Inflammatory macrophage treated with lipopolysaccharide for 1 hour (primary cell): ENCODE measurements around the gene COL8A1.
"Not testable (repeated sequence)": the region's sequence is repeated elsewhere in the genome, so short reads cannot be mapped to it uniquely, and the experiment has no call there.

Source experiments
- DNase-seq, 2 donors: peaks; one replicate each; pipeline ENCODE4 v3.0.0-alpha.2; 2020 to 2022

COL8A1 gene

DNA sequence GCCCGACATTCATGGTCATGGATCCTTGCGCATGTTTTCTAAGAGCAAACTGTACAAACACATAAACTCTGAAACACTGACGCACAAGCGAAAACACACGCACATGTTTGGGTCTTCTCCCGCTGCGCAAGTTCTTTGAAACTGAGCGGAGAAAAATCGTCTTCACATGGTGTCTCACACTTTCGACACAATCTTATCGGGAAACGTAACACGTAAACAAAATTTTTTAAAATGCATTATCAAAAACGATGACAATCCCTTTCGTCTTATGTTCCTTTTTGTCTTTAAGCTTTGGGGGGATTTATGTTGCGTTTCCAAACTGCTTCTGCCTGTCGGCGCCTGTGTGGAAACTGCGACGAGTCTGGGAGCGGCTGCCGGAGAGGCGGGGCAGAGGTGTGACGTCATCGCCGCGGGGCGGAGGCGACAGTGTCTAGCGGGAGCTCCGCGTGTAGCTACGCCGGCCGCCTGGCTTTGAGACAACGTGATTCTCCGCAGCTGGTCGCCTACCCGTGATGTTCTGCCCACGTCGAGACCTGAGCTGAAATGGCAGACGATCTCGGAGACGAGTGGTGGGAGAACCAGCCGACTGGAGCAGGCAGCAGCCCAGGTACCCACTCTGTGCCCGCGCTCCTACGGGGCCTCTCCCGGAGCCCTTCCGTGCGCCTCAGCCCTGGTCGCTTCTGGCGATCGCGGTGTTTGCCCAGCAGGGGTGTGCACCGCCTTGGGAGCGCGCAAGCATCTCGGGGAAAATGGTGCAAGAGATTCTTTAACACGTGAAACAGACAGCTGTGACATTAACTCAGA, 179.2 kb downstream of the COL8A1 start, which contains the start of gene CMSS1:
Gene CMSS1, plus strand, starts transcription at position 426 of the 804 bp plus-strand sequence.
- DNase-seq, result peak; percentile 88 to 97

- DNase-seq, result no peak
Measured at GRCh38 chr3:99818818-99819217, 180.4 kb downstream of the COL8A1 start.

DNA sequence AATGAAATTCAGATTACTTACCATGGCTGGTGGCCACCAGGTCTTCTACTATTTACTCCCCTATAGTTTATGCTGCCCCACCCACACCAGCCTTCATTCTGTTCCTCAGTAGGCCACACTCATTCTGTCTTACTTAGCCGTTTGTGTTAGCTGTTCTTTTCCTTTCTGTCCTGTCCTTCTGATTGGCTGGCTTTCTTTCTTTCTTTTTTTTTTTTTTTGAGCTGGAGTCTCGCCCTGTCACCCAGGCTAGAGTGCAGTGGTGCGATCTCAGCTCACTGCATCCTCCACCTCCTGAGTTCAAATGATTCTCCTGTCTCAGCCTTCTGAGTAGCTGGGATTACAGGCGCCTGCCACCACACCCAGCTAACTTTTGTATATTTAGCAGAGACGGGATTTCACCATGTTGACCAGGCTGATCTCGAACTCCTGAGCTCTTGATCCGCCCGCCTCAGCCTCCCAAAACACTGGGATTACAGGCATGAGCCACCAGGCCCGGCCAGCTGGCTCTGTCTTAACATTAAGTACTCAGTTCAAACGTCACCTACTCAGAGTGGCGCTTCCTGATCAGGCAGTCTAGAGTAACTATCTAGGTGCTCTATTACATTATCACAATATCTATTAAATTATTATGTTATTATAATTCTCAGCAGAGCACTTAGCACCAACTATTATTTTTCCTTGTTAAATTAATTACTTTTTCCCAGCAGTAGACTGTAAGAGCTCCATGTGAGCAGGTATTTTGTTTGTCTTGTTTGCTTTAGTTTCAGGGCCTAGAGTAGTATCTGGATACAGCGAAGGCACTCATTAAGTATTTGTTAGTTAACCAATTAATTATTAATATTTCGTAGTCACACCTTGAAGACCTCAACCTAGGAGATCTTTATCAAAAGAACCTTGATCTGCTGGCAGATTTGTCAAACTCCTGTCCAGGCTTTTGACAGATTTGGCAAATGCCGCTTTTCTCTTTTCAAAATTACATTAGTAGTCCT, 185.6 kb downstream of the COL8A1 start:
- DNase-seq, result no peak

DNA sequence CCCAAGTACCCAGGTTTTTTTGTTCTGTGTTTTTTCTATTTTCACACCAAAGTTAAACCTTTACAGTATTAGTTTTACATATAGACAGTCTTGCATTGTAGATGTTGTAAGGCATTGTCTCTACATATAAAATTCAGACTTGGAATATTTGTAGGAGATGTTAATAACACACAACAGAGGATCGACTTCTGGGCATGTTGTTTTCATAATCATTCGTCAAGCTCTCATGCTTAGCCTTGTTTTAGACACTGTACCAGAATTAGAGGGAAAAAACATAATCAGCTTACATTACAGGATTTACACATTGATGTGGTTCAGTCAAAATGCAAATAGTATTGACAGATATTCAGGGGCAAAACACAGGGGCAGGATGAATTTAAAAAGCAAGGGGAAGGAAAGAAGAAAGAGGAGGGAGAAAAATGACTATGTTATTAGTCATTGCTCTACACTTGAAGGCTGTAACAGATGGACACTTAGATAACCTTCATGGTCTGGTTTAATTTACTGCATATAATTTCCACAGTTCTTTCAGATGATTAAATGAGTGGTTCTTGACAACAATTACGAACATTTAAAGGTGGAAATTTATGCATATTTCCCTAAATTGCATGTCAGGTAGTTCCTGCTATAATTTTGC, 186.7 kb downstream of the COL8A1 start:
- no peak for DNase-seq

GRCh38 chr3:99829844-99830243, 191.4 kb downstream of the COL8A1 start:
- no peak for DNase-seq

GRCh38 chr3:99833617-99834205, 195.3 kb downstream of the COL8A1 start:
- no peak for DNase-seq

GRCh38 chr3:99834211-99834957, 196.0 kb downstream of the COL8A1 start:
- DNase-seq, result no peak

DNA sequence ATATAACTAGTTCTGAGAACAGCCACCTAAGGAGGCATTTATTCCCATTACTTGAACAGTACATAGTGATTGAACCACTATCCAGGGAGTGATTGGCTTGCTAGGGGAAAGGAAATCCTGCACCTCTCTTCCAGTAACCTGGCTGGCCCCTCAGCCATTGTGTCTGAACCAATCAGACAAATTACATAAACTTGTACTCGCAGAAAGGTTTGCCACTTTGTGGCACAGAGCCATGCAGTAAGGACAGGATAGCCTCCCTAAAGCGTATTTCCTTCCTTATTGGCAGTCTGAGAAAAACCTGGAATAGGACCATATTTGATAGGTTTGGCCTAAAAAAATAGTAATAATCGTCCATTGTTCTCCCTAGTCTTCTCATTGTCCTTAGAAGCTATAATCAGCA, 198.3 kb downstream of the COL8A1 start:
- no peak for DNase-seq

DNA sequence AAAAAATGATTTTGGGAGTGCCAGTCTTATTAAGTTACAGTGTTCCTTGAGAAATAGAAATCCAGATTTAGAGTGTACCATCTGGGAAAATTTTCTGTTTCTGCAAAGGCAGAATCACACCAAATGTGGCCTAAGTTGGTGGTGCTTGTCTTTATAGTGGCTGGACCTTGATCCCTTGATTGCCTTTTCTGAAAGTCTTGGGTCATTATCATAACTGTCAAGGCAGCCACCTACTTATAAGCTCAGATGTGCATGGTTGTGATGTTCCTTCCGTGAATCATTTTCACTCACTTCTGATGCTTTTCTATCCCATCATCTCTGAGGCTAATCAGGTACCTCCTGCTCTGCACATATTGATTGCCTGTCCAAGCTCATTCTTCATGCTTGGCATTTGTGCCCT, 199.3 kb downstream of the COL8A1 start:
- no peak for DNase-seq

DNA sequence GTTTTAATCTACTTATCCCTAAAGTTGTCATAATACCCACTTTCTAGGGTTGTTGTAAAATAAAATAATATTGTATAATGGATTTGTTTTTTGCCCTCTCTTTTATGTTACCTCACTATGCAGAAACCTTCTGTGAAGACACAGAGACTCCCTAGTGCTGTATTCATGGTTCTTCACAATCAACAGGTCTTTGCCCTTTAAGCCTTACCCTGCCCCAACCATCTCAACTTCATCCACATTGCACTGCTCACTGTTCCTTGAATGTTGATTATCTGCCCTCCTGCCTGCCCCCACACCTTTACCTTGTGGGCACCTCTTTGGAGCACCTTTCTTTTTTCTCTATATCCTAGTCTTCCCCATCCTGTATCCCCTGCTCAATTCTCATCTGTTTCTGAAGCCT, 200.4 kb downstream of the COL8A1 start:
- no peak for DNase-seq

GRCh38 chr3:99839613-99840012, 201.2 kb downstream of the COL8A1 start:
- no peak for DNase-seq

DNA sequence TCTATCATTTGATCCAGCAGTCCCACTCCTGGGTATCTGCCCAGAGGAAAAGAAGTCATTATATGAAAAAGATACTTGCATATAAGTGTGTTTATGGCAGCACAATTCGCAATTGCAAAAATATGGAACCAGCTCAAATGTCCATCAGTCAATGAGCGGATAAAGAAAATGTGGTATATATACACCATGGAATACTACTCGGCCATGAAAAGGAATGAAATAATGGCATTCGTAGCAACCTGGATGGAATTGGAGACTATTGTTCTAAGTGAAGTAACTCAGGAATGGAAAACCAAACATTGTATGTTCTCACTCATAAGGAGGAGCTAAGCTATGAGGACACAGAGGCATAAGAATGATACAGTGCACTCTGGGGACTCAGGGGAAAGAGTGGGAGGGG, 203.6 kb downstream of the COL8A1 start:
- DNase-seq, result not testable (repeated sequence)

GRCh38 chr3:99842826-99843589, 204.6 kb downstream of the COL8A1 start:
- peak; percentile 25 to 48 for DNase-seq

- no peak for DNase-seq
Measured at GRCh38 chr3:99843590-99844258, 205.3 kb downstream of the COL8A1 start.

DNA sequence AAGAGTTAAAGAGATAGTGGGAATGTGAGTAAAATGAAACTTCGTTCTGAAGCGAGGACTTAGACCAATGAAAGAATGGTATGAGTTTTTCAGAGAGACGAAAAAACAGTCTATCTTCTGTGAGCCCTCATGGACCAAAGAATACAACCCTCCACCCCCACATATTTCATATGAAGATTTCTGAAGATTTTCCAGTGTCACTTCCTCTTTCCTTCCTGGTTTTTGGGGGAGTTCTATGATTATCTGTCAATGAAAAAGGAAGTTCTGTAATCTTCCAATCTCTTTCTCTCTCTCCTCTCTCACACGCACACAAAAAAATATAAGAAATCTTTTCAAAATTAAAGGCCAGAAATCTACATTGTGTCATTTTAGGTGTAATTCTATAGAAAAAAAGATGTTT, 206.9 kb downstream of the COL8A1 start:
- DNase-seq, result peak; percentile 68 to 80

DNA sequence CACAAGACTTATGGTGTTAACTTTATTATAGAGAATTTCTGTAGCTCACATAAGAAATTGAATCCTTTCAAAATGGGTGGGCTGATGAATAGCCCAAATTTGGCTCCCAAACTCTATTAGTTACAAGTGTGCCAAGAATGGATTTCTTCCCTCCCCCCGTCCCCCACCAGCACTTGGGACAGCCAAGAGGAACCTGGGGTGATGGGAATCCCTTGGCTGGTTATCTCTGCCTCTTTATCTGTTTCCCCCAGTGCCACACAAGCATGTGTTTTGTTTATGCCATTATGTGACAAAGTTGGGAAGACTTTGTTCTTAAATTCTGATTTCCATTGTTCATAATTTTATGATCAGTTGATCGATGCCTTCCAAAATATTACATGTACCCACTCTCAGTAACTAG, 207.6 kb downstream of the COL8A1 start:
- DNase-seq, result no peak

DNA sequence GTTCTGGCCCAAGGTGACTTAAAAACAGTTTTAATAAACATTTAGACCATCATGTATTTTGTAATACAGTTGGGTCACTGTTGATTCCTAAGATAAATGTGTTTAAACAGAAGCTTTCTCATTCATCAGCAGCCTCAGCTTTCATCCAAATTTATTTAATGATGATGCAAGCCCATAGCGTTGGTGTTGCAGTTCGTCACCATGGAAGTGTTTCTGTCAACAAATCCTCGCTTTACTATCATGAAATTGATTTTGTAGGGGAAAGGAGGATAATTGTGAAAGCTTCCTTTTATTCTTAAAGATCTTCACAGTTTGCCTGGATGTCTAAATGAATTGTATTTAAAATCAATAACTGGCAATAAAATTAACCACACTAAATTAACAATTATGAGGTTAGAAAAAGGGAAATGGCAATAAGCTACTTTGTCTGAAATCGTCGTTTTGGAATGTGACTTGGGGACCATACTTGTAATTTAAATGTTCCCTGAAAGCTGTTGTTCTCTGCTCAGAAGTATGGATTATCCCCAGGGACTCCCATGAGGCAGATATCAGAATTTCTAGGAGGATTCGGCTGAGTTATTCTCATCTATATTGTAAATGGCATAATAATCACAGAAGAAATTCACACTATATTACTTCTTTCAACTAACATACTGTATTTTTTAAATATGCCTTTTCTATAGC, 208.2 kb downstream of the COL8A1 start:
- peak; percentile 69 to 78 for DNase-seq

DNA sequence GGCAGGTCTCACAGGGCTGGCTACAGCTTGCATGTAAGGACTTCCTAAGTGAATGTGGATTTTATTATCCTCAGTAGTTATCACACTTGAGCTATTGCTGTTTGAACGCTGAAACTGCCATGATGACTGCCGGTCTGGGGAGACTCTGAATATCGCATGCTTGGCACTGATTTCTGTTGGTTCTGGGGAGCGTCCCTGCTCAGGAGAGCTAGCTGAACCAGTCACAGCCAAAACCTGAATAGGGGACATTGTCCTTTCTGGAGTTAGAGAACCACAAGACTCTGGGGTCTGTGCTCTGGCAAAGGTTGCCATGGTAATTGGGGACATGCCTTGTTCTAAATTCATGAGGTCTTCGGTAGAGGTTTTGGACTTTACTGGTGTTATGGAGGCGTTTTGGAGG, 210.0 kb downstream of the COL8A1 start:
- no peak for DNase-seq
